Measurements from ENCODE around the gene USP14. TPM values are rescaled to one million over a fixed set of nuclear protein-coding genes. Genes with fewer than 3 reads are reported as not detected.

The USP14 gene
- total and polyA plus RNA-seq, 2 experiments from 2014 or later: 82.4 to 83.5 TPM

GRCh38 chr18:260547-260946 lies 102.2 kb downstream of the USP14 start:
- no peak for ATAC-seq
- no peak overlapping the region for H3K4me2 ChIP-seq
- TF ChIP-seq, protein P1, sequence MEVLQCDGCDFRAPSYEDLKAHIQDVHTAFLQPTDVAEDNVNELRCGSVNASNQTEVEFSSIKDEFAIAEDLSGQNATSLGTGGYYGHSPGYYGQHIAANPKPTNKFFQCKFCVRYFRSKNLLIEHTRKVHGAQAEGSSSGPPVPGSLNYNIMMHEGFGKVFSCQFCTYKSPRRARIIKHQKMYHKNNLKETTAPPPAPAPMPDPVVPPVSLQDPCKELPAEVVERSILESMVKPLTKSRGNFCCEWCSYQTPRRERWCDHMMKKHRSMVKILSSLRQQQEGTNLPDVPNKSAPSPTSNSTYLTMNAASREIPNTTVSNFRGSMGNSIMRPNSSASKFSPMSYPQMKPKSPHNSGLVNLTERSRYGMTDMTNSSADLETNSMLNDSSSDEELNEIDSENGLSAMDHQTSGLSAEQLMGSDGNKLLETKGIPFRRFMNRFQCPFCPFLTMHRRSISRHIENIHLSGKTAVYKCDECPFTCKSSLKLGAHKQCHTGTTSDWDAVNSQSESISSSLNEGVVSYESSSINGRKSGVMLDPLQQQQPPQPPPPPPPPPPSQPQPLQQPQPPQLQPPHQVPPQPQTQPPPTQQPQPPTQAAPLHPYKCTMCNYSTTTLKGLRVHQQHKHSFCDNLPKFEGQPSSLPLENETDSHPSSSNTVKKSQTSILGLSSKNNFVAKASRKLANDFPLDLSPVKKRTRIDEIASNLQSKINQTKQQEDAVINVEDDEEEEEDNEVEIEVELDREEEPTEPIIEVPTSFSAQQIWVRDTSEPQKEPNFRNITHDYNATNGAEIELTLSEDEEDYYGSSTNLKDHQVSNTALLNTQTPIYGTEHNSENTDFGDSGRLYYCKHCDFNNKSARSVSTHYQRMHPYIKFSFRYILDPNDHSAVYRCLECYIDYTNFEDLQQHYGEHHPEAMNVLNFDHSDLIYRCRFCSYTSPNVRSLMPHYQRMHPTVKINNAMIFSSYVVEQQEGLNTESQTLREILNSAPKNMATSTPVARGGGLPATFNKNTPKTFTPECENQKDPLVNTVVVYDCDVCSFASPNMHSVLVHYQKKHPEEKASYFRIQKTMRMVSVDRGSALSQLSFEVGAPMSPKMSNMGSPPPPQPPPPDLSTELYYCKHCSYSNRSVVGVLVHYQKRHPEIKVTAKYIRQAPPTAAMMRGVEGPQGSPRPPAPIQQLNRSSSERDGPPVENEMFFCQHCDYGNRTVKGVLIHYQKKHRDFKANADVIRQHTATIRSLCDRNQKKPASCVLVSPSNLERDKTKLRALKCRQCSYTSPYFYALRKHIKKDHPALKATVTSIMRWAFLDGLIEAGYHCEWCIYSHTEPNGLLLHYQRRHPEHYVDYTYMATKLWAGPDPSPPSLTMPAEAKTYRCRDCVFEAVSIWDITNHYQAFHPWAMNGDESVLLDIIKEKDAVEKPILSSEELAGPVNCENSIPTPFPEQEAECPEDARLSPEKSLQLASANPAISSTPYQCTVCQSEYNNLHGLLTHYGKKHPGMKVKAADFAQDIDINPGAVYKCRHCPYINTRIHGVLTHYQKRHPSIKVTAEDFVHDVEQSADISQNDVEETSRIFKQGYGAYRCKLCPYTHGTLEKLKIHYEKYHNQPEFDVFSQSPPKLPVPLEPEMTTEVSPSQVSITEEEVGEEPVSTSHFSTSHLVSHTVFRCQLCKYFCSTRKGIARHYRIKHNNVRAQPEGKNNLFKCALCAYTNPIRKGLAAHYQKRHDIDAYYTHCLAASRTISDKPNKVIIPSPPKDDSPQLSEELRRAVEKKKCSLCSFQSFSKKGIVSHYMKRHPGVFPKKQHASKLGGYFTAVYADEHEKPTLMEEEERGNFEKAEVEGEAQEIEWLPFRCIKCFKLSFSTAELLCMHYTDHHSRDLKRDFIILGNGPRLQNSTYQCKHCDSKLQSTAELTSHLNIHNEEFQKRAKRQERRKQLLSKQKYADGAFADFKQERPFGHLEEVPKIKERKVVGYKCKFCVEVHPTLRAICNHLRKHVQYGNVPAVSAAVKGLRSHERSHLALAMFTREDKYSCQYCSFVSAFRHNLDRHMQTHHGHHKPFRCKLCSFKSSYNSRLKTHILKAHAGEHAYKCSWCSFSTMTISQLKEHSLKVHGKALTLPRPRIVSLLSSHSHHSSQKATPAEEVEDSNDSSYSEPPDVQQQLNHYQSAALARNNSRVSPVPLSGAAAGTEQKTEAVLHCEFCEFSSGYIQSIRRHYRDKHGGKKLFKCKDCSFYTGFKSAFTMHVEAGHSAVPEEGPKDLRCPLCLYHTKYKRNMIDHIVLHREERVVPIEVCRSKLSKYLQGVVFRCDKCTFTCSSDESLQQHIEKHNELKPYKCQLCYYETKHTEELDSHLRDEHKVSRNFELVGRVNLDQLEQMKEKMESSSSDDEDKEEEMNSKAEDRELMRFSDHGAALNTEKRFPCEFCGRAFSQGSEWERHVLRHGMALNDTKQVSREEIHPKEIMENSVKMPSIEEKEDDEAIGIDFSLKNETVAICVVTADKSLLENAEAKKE (CRISPR knock-in tag; IDR thresholded peaks at IDR 0.05): no peak
- TF ChIP-seq POLR2AphosphoS5 (IDR thresholded peaks at IDR 0.05; ENCODE audit: low read depth): no peak
- no peak for TF ChIP-seq ETS1 (IDR thresholded peaks at IDR 0.05)
- TF ChIP-seq EZH2 (IDR thresholded peaks at IDR 0.05; ENCODE audit: low read depth, unreplicated experiment): no peak
- TF ChIP-seq, protein P2, sequence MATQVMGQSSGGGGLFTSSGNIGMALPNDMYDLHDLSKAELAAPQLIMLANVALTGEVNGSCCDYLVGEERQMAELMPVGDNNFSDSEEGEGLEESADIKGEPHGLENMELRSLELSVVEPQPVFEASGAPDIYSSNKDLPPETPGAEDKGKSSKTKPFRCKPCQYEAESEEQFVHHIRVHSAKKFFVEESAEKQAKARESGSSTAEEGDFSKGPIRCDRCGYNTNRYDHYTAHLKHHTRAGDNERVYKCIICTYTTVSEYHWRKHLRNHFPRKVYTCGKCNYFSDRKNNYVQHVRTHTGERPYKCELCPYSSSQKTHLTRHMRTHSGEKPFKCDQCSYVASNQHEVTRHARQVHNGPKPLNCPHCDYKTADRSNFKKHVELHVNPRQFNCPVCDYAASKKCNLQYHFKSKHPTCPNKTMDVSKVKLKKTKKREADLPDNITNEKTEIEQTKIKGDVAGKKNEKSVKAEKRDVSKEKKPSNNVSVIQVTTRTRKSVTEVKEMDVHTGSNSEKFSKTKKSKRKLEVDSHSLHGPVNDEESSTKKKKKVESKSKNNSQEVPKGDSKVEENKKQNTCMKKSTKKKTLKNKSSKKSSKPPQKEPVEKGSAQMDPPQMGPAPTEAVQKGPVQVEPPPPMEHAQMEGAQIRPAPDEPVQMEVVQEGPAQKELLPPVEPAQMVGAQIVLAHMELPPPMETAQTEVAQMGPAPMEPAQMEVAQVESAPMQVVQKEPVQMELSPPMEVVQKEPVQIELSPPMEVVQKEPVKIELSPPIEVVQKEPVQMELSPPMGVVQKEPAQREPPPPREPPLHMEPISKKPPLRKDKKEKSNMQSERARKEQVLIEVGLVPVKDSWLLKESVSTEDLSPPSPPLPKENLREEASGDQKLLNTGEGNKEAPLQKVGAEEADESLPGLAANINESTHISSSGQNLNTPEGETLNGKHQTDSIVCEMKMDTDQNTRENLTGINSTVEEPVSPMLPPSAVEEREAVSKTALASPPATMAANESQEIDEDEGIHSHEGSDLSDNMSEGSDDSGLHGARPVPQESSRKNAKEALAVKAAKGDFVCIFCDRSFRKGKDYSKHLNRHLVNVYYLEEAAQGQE (IDR thresholded peaks at IDR 0.05; ENCODE audit: unreplicated experiment): no peak
- TF ChIP-seq STAT1 (IDR thresholded peaks at IDR 0.05; ENCODE audit: unreplicated experiment): no peak
- TF ChIP-seq CTCF (conservative IDR thresholded peaks at IDR 0.05; ENCODE audit: low read depth in 2 of 2): no peak
- no peak for TF ChIP-seq CREB1 (CRISPR knock-in tag; IDR thresholded peaks at IDR 0.05; ENCODE audit: low read depth)
- TF ChIP-seq EZH2phosphoT487 (IDR thresholded peaks at IDR 0.05; ENCODE audit: unreplicated experiment): no peak
- TF ChIP-seq NANOG (IDR thresholded peaks at IDR 0.05; ENCODE audit: borderline replicate concordance): no peak
- no peak for TF ChIP-seq ZNF114 (CRISPR knock-in tag; IDR thresholded peaks at IDR 0.05)
- TF ChIP-seq ZNF331 (CRISPR knock-in tag; IDR thresholded peaks at IDR 0.05; ENCODE audit: low read depth): no peak
- no peak for TF ChIP-seq JUNB (IDR thresholded peaks at IDR 0.05; ENCODE audit: unreplicated experiment)
- no peak overlapping the region for H3K4me3 ChIP-seq
- H3K4me1 Mint-ChIP-seq: no peaks in the 10 kb centered on the region
- peaks cover 63% of the 10 kb centered on the region for H3K36me3 Mint-ChIP-seq (ENCODE audit: low read depth)
- no peaks in the 10 kb centered on the region for H3K27me3 Mint-ChIP-seq (ENCODE audit: insufficient read depth, low read depth, poor library complexity)
- H2AFZ ChIP-seq: no peak overlapping the region
- no peaks in the 10 kb centered on the region for H3K9me3 Mint-ChIP-seq
- H3K4me1 ChIP-seq (ENCODE audit: insufficient read depth): no peaks in the 10 kb centered on the region
- H3K79me2 ChIP-seq (replicated peaks; ENCODE audit: insufficient read depth): peaks cover 15% of the 10 kb centered on the region
- H3K4me3 Mint-ChIP-seq: no peak overlapping the region
- no peak overlapping the region for H3K27ac Mint-ChIP-seq
- H4K20me1 ChIP-seq (replicated peaks; ENCODE audit: insufficient read depth): peaks cover 9% of the 10 kb centered on the region; the same call in 1 of the 2 replicates
- H3F3A ChIP-seq (replicated peaks; ENCODE audit: low read depth): no peaks in the 10 kb centered on the region
- no peaks in the 10 kb centered on the region for H3K27me3 ChIP-seq (ENCODE audit: insufficient read depth)
- H3K36me3 ChIP-seq (ENCODE audit: insufficient read depth): peaks cover 76% of the 10 kb centered on the region
- H3K27ac ChIP-seq (ENCODE audit: low read depth): no peak overlapping the region
- no peaks in the 10 kb centered on the region for H3K9me2 ChIP-seq (ENCODE audit: insufficient read depth)
- no peak for DNase-seq (ENCODE audit: low spot score)

Measured in GM23338 (cell line).